Measurements from ENCODE around the gene PPTC7.
"Not testable (repeated sequence)": the region's sequence is repeated elsewhere in the genome, so short reads cannot be mapped to it uniquely, and the experiment has no call there.

Gene PPTC7

GRCh38 chr12:110590806-110591326, 7.7 kb upstream of the PPTC7 start:
- Histone ChIP-seq H3K27ac (ENCODE audit: low read depth, low read length) (no peak overlapping the region), H3F3A (ENCODE audit: control insufficient read depth, insufficient read depth) (peaks cover 12% of the 10 kb centered on the region), H3K79me2 (ENCODE audit: control insufficient read depth, low read length) (no peaks in the 10 kb centered on the region), H4K20me1 (ENCODE audit: control insufficient read depth, insufficient read depth, low read depth, low read length) (no peaks in the 10 kb centered on the region), H3K27me3 (ENCODE audit: control insufficient read depth, low read length) (no peaks in the 10 kb centered on the region), H3K36me3 (ENCODE audit: control insufficient read depth, low read length) (no peaks in the 10 kb centered on the region), H3K9me3 (ENCODE audit: control insufficient read depth, insufficient read depth, low read length) (no peaks in the 10 kb centered on the region), H3K4me1 (ENCODE audit: control insufficient read depth, low read length) (peaks cover 25% of the 10 kb centered on the region), H3K4me3 (ENCODE audit: low read length) (0 out of 2 replicates have a peak overlapping the region, but pooled peaks have one; percentile 14), H3K4me2 (ENCODE audit: low read length) (peak overlapping the region; percentile 46), H3K9me2 (replicated peaks; ENCODE audit: control insufficient read depth, low read length) (no peaks in the 10 kb centered on the region)
- no peak for TF ChIP-seq EZH2phosphoT487 (IDR thresholded peaks at IDR 0.05; ENCODE audit: borderline replicate concordance, low read length)
- TF ChIP-seq CTCF (IDR thresholded peaks at IDR 0.05; ENCODE audit: low read depth, low read length, poor library complexity, severe bottlenecking), result no peak

GRCh38 chr12:110590059-110590458, 6.9 kb upstream of the PPTC7 start:
- H3K4me2 ChIP-seq (ENCODE audit: low read length), result peak overlapping the region; percentile 46
- H3F3A ChIP-seq (ENCODE audit: control insufficient read depth, insufficient read depth), result peaks cover 12% of the 10 kb centered on the region
- H3K9me2 ChIP-seq (replicated peaks; ENCODE audit: control insufficient read depth, low read length), result no peaks in the 10 kb centered on the region
- no peak overlapping the region for H3K4me3 ChIP-seq (ENCODE audit: low read length)
- peaks cover 34% of the 10 kb centered on the region for H3K4me1 ChIP-seq (ENCODE audit: control insufficient read depth, low read length)
- H3K9me3 ChIP-seq (ENCODE audit: control insufficient read depth, insufficient read depth, low read length), result no peaks in the 10 kb centered on the region
- no peaks in the 10 kb centered on the region for H4K20me1 ChIP-seq (ENCODE audit: control insufficient read depth, insufficient read depth, low read depth, low read length)
- H3K36me3 ChIP-seq (ENCODE audit: control insufficient read depth, low read length), result no peaks in the 10 kb centered on the region
- H3K27me3 ChIP-seq (ENCODE audit: control insufficient read depth, low read length), result no peaks in the 10 kb centered on the region
- H3K27ac ChIP-seq (ENCODE audit: low read depth, low read length), result no peak overlapping the region
- TF ChIP-seq CTCF (IDR thresholded peaks at IDR 0.05; ENCODE audit: low read depth, low read length, poor library complexity, severe bottlenecking) (no peak), EZH2phosphoT487 (IDR thresholded peaks at IDR 0.05; ENCODE audit: borderline replicate concordance, low read length) (no peak)
- H3K79me2 ChIP-seq (ENCODE audit: control insufficient read depth, low read length), result no peaks in the 10 kb centered on the region

GRCh38 chr12:110587102-110587501, 4.0 kb upstream of the PPTC7 start:
- H3K36me3 ChIP-seq (ENCODE audit: control insufficient read depth, low read length); H3K27me3 ChIP-seq (ENCODE audit: control insufficient read depth, low read length); H4K20me1 ChIP-seq (ENCODE audit: control insufficient read depth, insufficient read depth, low read depth, low read length); H3K27ac ChIP-seq (ENCODE audit: low read depth, low read length); H3K9me3 ChIP-seq (ENCODE audit: control insufficient read depth, insufficient read depth, low read length); H3K4me3 ChIP-seq (ENCODE audit: low read length); H3K9me2 ChIP-seq (replicated peaks; ENCODE audit: control insufficient read depth, low read length); H3K4me2 ChIP-seq (ENCODE audit: low read length): not testable (repeated sequence)
- peaks cover 12% of the 10 kb centered on the region for H3F3A ChIP-seq (ENCODE audit: control insufficient read depth, insufficient read depth)
- peaks cover 17% of the 10 kb centered on the region for H3K79me2 ChIP-seq (ENCODE audit: control insufficient read depth, low read length)
- peaks cover 51% of the 10 kb centered on the region for H3K4me1 ChIP-seq (ENCODE audit: control insufficient read depth, low read length)

- no peak overlapping the region for H3K27ac ChIP-seq (ENCODE audit: low read depth, low read length)
- peaks cover 35% of the 10 kb centered on the region for H3K79me2 ChIP-seq (ENCODE audit: control insufficient read depth, low read length)
- peaks cover 22% of the 10 kb centered on the region for H3K36me3 ChIP-seq (ENCODE audit: control insufficient read depth, low read length)
- H3K9me2 ChIP-seq (replicated peaks; ENCODE audit: control insufficient read depth, low read length), result no peaks in the 10 kb centered on the region
- peak overlapping the region; percentile 24 for H3K4me3 ChIP-seq (ENCODE audit: low read length)
- H3K9me3 ChIP-seq (ENCODE audit: control insufficient read depth, insufficient read depth, low read length), result no peaks in the 10 kb centered on the region
- peaks cover 48% of the 10 kb centered on the region for H3K4me1 ChIP-seq (ENCODE audit: control insufficient read depth, low read length)
- H3K27me3 ChIP-seq (ENCODE audit: control insufficient read depth, low read length), result no peaks in the 10 kb centered on the region
- no peaks in the 10 kb centered on the region for H3F3A ChIP-seq (ENCODE audit: control insufficient read depth, insufficient read depth)
- peaks cover 11% of the 10 kb centered on the region for H4K20me1 ChIP-seq (ENCODE audit: control insufficient read depth, insufficient read depth, low read depth, low read length)
- TF ChIP-seq CTCF (IDR thresholded peaks at IDR 0.05; ENCODE audit: low read depth, low read length, poor library complexity, severe bottlenecking), result no peak
- no peak for TF ChIP-seq EZH2phosphoT487 (IDR thresholded peaks at IDR 0.05; ENCODE audit: borderline replicate concordance, low read length)
- peak overlapping the region; percentile 55 for H3K4me2 ChIP-seq (ENCODE audit: low read length)
Observed at GRCh38 chr12:110585231-110585799, 2.2 kb upstream of the PPTC7 start.

Measured in DOHH2 (cell line).